IMR-90 (cell line): ENCODE results near the gene ZNF622.

ENCODE experiments used
- POLR2A ChIP-seq: IDR thresholded peaks from 2 replicates; pipeline ENCODE4 v1.6.1; 2012; ENCODE audit warnings: mild to moderate bottlenecking, low read depth, low read length
- RCOR1 ChIP-seq: IDR thresholded peaks from 2 replicates; pipeline ENCODE4 v1.6.1; 2012; ENCODE audit warnings: mild to moderate bottlenecking, low read length, improper control_type of control experiment; ENCODE audit not compliant: insufficient replicate concordance
- RFX5 ChIP-seq: IDR thresholded peaks from 2 replicates; pipeline ENCODE4 v1.8.0; 2012; ENCODE audit warnings: low read depth, mild to moderate bottlenecking, low read length, moderate library complexity
- TF ChIP-seq, protein P1 (sequence below): conservative IDR thresholded peaks from 2 replicates; pipeline ENCODE4 v1.5.1; 2012; ENCODE audit warnings: mild to moderate bottlenecking, low read depth, low read length, improper control_type of control experiment

DNA sequence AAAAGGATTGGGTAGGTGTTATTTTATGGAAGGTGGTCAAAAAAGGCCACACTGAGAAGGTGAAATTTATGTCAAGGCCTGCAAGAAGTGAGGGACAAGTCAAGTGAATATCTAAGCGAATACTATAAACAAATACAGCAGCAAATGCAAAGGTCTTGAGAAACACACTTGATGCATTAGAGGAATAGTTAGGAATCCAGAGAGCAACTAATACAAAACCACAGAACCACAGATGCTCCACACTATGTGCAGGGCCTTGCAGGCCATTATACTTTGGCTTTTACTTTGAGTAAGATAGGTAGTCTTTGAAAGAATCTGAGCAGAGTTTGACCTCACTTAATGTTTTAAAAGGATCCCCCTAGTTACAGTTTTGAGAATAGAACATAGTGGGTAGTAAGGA, 4.6 kb downstream of the ZNF622 start:
- TF ChIP-seq POLR2A, result no peak
- TF ChIP-seq RCOR1, result no peak
- TF ChIP-seq, protein P1, sequence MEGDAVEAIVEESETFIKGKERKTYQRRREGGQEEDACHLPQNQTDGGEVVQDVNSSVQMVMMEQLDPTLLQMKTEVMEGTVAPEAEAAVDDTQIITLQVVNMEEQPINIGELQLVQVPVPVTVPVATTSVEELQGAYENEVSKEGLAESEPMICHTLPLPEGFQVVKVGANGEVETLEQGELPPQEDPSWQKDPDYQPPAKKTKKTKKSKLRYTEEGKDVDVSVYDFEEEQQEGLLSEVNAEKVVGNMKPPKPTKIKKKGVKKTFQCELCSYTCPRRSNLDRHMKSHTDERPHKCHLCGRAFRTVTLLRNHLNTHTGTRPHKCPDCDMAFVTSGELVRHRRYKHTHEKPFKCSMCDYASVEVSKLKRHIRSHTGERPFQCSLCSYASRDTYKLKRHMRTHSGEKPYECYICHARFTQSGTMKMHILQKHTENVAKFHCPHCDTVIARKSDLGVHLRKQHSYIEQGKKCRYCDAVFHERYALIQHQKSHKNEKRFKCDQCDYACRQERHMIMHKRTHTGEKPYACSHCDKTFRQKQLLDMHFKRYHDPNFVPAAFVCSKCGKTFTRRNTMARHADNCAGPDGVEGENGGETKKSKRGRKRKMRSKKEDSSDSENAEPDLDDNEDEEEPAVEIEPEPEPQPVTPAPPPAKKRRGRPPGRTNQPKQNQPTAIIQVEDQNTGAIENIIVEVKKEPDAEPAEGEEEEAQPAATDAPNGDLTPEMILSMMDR, result no peak
- TF ChIP-seq RFX5, result no peak
